K562 (cell line): ENCODE measurements around the gene MARCHF3. TPM values are rescaled to one million over a fixed set of nuclear protein-coding genes. Genes with fewer than 3 reads are reported as not detected.

ENCODE experiments used
- ADNP ChIP-seq: fragments of 200-800 bp; sonication (Bioruptor generic); IDR thresholded peaks from 2 replicates; pipeline ENCODE4 v1.6.1; 2016; ENCODE audit warnings: missing genetic modification characterization, missing compliant biosample characterization
- AFF1 ChIP-seq, 2 experiments: fragments of 450-650 bp; IDR thresholded peaks; 2 replicates each; pipeline ENCODE4 v1.6.1; 2018; ENCODE audit warnings: mild to moderate bottlenecking in 2 of 2, low read depth in 1 of 2; ENCODE audit not compliant: partially characterized antibody in 2 of 2
- CHD1 ChIP-seq: fragments of 200-600 bp; sonication (generic); IDR thresholded peaks from one replicate; pipeline ENCODE4 v1.6.1; 2012; ENCODE audit warnings: mild to moderate bottlenecking, moderate library complexity, low read length, inconsistent platforms
- DDX20 ChIP-seq: fragments of 450-650 bp; IDR thresholded peaks from 2 replicates; pipeline ENCODE4 v1.6.1; 2016; ENCODE audit warnings: missing genetic modification characterization, low read depth, mild to moderate bottlenecking, missing compliant biosample characterization, moderate library complexity
- EHMT2 ChIP-seq: fragments of 450-650 bp; IDR thresholded peaks from 2 replicates; pipeline ENCODE4 v1.6.1; 2018; ENCODE audit warnings: antibody characterized with exemption
- ELF2 ChIP-seq: fragments of 250-450 bp; sonication (Bioruptor Pico); IDR thresholded peaks from 2 replicates; pipeline ENCODE4 v1.5.0; 2021; ENCODE audit warnings: mild to moderate bottlenecking
- ELK1 ChIP-seq: sonication (generic); formaldehyde crosslinking; IDR thresholded peaks from 2 replicates; pipeline ENCODE4 v1.8.1; 2022; ENCODE audit warnings: missing genetic modification reagents
- MAZ ChIP-seq, 2 experiments: fragments of 450-650 bp in 1 of 2; sonication (generic) in 1 of 2; formaldehyde crosslinking; IDR thresholded peaks in 1 of 2; conservative IDR thresholded peaks in 1 of 2; 2 replicates each; pipeline versions ENCODE4 v1.4.0 to v1.5.0; 2020; ENCODE audit warnings: mild to moderate bottlenecking in 1 of 2, missing genetic modification reagents in 1 of 2
- MIER1 ChIP-seq: fragments of 450-650 bp; IDR thresholded peaks from 2 replicates; pipeline ENCODE4 v1.6.1; 2016; ENCODE audit warnings: antibody characterized with exemption, mild to moderate bottlenecking, low read depth
- ZBTB17 ChIP-seq: fragments of 450-650 bp; formaldehyde crosslinking; IDR thresholded peaks from 2 replicates; pipeline ENCODE4 v1.4.0; 2020; ENCODE audit warnings: mild to moderate bottlenecking
- ZC3H4 ChIP-seq: sonication (generic); formaldehyde crosslinking; IDR thresholded peaks from 2 replicates; pipeline ENCODE4 v1.9.0; 2021; ENCODE audit warnings: missing genetic modification reagents, borderline replicate concordance
- ZKSCAN8 ChIP-seq: fragments of 200-800 bp; sonication (Bioruptor generic); IDR thresholded peaks from 2 replicates; pipeline ENCODE4 v1.6.1; 2016; ENCODE audit warnings: missing genetic modification characterization, missing compliant biosample characterization
- ZNF140 ChIP-seq: fragments of 250-450 bp; sonication (Bioruptor Pico); IDR thresholded peaks from 2 replicates; pipeline ENCODE4 v1.8.0; 2021; ENCODE audit warnings: moderate library complexity, mild to moderate bottlenecking, inconsistent platforms
- polyA plus RNA-seq, 8 experiments: library from polyadenylated mRNA; depleted of rRNA in 4 of 8; stranded (reverse) in 5 of 8; unstranded in 3 of 8; fragments of >200 nt; fragmentation: Nextera tagmentation in 2 of 8; fragmentation: Illumina TruSeq in 1 of 8; extraction: Ambion mirVana in 2 of 8; extraction: Trizol in 1 of 8; gene quantifications; 2 replicates each; pipeline versions ENCODE4 v1.2.1 to v1.2.3, GENCODE V29; 2011 to 2014; ENCODE audit warnings: inconsistent platforms in 1 of 8, missing spikeins in 1 of 8
- total RNA-seq, 7 experiments: library from RNA; depleted of rRNA in 6 of 7; stranded (reverse); fragments of >200 nt in 6 of 7; fragmentation: Illumina TruSeq in 2 of 7; extraction: Trizol in 2 of 7; gene quantifications; 2 replicates each; pipeline versions ENCODE4 v1.2.1 to v1.2.3, GENCODE V29; 2011 to 2021; ENCODE audit warnings: low replicate concordance in 1 of 7
- TF ChIP-seq, protein P1 (sequence below), 2 experiments: fragments of 450-650 bp in 1 of 2; sonication (generic) in 1 of 2; formaldehyde crosslinking; conservative IDR thresholded peaks; 2 replicates each; pipeline versions ENCODE4 v1.4.0 to v1.8.1; 2020 to 2022; ENCODE audit warnings: mild to moderate bottlenecking in 1 of 2, missing genetic modification reagents in 1 of 2

MARCHF3 gene
- total and polyA plus RNA-seq, 9 of the 15 experiments (the other 6 are each of a cell fraction or from before 2014, with no cell fraction given): 5.6 to 37.4 (median 16.5) TPM

- no peak for TF ChIP-seq AFF1 (IDR thresholded peaks at IDR 0.05; ENCODE audit: low read depth in 1 of 2, partially characterized antibody in 2 of 2)
- no peak for TF ChIP-seq DDX20 (tag)
- TF ChIP-seq ADNP: no peak
- TF ChIP-seq ELK1 (CRISPR knock-in tag): no peak
- TF ChIP-seq EHMT2: no peak
- no peak for TF ChIP-seq ZKSCAN8 (CRISPR knock-in tag)
- no peak for TF ChIP-seq ZBTB17 (CRISPR knock-in tag)
- no peak for TF ChIP-seq MIER1
- TF ChIP-seq ZNF140 (CRISPR knock-in tag): no peak
- TF ChIP-seq, protein P1, sequence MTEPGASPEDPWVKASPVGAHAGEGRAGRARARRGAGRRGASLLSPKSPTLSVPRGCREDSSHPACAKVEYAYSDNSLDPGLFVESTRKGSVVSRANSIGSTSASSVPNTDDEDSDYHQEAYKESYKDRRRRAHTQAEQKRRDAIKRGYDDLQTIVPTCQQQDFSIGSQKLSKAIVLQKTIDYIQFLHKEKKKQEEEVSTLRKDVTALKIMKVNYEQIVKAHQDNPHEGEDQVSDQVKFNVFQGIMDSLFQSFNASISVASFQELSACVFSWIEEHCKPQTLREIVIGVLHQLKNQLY (CRISPR knock-in tag; conservative IDR thresholded peaks at IDR 0.05): no peak
- TF ChIP-seq ZC3H4 (CRISPR knock-in tag): 0 out of 2 replicates have a peak, but pooled peaks have one; percentile 28
- no peak; a peak in 1 of 4 replicates for TF ChIP-seq MAZ (CRISPR knock-in tag; conservative IDR thresholded peaks at IDR 0.05 in 1 of 2, IDR thresholded peaks at IDR 0.05 in 1 of 2)
- TF ChIP-seq ELF2: no peak
- TF ChIP-seq CHD1: peak; percentile 95
Observed at GRCh38 chr5:127029581-127030258, 638 bp downstream of the MARCHF3 start (continued).
